GM12865 (cell line): ENCODE results near the gene ACTRT2.

Source experiments
- DNase-seq: peaks from one replicate; pipeline ENCODE4 v3.0.0; 2010; ENCODE audit warnings: low read depth
- H3K4me3 ChIP-seq: 2 replicates; pipeline ENCODE4 v1.5.1; 2011; ENCODE audit warnings: mild to moderate bottlenecking, low read depth, low read length, control low read depth
- TF ChIP-seq, protein P1 (sequence below): IDR thresholded peaks from 2 replicates; pipeline ENCODE4 v1.5.1; 2011; ENCODE audit warnings: low read length, control low read depth, low read depth, inconsistent platforms; ENCODE audit not compliant: insufficient read depth; ENCODE audit errors: missing control alignments

ACTRT2 gene

DNA sequence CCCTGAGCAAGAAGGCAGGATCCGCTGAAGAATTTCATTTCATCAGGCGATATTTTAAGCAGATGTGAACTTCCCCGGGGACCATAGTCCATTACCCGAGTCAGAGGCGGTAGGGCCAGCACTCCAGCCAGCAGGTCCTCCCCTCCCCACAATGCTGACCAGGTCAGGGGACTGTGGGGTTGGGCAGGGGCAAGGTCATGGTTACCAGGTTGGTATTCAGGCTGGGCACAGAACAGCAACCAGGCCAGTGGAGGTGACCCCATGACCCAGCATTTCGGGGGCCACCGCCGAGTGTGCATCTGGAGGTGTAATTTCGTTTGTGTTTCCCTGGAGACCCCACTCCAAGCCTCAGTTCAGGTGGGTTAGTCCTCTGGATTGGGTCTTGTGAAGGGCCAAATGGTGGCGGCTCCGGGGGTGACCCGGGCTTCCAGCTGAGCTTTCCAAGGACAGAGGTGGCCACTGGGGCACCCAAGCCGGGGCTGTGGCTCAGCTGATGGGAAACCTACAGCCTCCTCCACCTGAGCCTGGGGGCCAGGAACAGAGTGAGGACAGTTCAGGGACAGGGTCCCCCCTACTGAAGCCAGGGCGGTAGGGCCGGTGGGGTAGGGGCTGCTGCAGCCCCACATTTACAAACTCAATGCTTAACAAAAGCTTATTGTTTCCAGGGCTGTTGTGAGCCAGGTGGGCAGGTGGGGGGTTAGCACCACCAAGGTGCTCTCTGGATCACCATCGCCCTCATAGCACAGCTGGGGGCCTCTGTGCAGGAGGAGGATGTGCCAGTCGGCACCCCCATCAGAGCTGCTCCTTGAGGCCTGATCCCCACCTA is 50.5 kb downstream of the ACTRT2 start:
- no peak overlapping the region for H3K4me3 ChIP-seq
- TF ChIP-seq, protein P1, sequence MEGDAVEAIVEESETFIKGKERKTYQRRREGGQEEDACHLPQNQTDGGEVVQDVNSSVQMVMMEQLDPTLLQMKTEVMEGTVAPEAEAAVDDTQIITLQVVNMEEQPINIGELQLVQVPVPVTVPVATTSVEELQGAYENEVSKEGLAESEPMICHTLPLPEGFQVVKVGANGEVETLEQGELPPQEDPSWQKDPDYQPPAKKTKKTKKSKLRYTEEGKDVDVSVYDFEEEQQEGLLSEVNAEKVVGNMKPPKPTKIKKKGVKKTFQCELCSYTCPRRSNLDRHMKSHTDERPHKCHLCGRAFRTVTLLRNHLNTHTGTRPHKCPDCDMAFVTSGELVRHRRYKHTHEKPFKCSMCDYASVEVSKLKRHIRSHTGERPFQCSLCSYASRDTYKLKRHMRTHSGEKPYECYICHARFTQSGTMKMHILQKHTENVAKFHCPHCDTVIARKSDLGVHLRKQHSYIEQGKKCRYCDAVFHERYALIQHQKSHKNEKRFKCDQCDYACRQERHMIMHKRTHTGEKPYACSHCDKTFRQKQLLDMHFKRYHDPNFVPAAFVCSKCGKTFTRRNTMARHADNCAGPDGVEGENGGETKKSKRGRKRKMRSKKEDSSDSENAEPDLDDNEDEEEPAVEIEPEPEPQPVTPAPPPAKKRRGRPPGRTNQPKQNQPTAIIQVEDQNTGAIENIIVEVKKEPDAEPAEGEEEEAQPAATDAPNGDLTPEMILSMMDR, result no peak
- no peak for DNase-seq
